SH-SY5Y (cell line): ENCODE measurements around the gene MAGI2.

Experiments used
- GATA2 ChIP-seq: IDR thresholded peaks from 2 replicates; pipeline ENCODE4 v1.6.1; 2011; ENCODE audit warnings: mild to moderate bottlenecking, low read depth, low read length
- GATA3 ChIP-seq: IDR thresholded peaks from 2 replicates; pipeline ENCODE4 v1.6.1; 2011; ENCODE audit warnings: low read depth, mild to moderate bottlenecking, low read length, moderate library complexity

MAGI2 gene

DNA sequence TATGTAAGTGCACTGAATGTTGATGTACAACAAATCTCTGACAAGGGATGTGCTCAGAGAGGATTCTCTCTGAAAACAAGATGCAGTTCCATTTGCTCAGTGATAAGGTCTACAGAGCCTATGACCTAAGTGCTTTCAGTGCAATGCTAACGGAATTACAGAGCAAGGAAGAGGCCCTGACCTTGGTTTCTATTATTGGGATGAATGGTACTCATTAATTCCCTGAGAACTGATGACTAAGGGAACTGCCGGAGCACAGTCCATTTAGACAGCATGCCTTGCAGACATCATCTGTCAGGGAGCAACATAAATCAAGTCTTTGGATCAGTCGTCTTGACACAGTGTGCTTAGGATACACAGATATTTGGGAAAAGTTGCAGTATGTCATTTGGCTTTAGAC lies 1314.1 kb downstream of the MAGI2 start:
- peak; percentile 52 for TF ChIP-seq GATA3
- peak; percentile 77 for TF ChIP-seq GATA2

DNA sequence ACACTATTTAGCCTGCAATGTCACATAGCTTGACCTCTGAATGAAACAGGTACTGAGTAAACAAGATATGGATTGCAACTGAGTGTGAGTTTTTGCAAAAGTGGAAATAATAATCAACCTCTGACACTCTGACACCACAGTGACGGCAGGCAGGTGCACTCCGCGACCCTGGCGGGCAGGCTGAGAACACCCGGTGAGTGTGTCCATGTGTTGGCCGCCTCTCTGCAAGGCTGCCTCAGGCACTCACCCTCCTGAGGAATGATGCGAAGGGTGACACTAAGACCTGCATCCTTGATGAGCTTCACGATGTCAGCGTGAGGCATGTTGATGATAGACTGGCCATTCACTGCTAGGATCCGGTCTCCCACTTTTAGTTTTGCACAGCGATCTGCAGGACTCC lies 1318.7 kb downstream of the MAGI2 start:
- no peak for TF ChIP-seq GATA2
- TF ChIP-seq GATA3 = no peak

DNA sequence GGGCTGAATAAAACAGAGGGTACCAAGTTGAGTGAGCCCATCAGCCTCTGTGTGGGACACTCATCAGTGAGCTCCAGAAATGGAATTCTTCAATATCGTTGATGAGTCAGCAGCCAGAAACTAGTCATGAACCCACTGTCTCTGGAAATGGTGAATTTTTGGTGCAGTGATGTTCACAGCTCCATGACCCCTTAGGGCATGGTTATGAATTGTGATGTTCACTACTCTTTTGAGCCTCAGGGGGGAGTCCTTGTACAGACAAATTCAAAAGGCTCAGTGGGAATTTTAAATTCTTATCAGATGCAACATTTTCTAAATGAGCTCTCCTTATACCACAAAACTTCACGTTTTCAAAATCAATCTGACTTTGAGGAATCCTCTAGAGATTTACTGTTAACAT lies 1319.2 kb downstream of the MAGI2 start:
- no peak for TF ChIP-seq GATA2
- no peak for TF ChIP-seq GATA3

DNA sequence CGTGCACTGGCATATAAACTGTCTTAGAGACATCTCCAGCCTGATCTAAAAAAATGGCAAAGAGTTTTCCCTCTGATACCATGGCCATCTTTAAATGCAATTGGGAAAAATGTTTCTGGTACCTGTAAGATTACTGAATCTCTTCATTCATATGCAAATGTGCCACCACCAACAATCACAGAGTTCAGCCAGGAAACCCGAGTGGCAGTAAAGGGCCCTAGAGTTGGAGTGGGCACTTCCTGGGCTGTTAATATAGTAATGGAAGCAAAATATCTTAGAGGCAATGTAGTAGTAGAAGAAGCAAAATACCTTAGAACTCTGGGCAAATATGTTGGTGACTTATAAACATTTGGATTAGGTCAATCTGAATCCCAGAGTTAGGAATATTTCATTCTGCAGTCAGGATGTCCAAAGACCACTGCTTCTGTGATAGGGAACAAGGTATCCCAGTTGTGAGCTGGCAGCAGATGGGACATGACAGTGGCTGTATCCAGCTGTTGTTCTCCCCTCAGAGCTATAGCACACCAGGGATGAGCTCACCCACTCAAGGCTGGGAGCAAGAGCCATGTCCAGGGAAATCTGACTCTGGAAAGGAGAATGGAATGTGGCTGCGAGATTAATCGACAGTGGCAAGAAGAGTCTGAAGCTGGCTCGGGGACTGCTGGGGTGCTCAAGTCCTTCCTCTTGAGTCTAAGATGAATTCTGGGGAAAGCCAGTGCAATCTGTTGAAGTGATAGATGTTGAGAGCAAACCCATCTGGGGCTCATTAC lies 1322.8 kb downstream of the MAGI2 start:
- no peak for TF ChIP-seq GATA3
- no peak for TF ChIP-seq GATA2

- TF ChIP-seq GATA2 (no peak), GATA3 (no peak)
These were observed 1323.6 kb downstream of the MAGI2 start for GRCh38 chr7:78129865-78130264.

DNA sequence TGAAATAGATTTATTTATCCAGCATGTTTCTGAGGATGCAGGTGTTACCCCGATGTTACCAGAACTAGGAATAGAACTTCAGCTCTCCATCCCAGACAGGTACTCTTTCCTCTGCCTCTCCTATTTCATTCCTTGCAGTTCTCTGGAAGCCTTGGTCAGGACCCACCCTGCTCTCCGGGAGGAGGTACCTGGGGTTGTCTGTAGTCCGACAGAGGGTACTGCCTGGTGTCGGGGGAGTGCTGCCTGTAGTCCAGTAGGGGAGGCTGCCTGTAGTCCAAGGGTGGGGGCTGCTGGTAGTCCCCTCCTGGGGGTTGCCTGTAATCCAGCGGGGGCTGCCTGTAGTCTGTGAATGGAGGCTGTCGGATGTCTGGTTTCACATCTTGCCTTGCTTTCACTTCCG lies 1326.5 kb downstream of the MAGI2 start:
- TF ChIP-seq GATA3 (no peak), GATA2 (no peak)

GRCh38 chr7:78125884-78126283 lies 1327.6 kb downstream of the MAGI2 start:
- TF ChIP-seq GATA3 (no peak), GATA2 (no peak)

DNA sequence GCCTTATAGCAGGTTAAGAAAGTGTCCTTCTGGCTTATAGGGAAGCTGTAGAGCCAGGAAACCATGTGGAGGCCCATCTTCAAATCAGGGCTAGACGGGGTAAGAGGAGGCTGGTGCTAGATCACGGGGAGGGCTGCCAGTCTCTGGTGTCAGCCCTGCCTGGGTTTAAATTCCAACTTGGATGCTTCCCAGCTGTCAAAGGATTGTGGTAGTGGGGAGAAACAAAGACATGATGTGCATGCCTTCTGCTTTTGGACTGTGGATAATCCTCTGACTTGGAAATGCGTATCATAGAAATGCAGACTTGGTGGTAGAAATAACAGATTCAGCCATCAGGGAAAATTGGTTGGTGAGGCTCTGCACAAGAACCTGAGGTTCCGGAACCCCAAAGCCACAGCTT lies 1329.3 kb downstream of the MAGI2 start:
- TF ChIP-seq GATA2 = no peak
- no peak for TF ChIP-seq GATA3

DNA sequence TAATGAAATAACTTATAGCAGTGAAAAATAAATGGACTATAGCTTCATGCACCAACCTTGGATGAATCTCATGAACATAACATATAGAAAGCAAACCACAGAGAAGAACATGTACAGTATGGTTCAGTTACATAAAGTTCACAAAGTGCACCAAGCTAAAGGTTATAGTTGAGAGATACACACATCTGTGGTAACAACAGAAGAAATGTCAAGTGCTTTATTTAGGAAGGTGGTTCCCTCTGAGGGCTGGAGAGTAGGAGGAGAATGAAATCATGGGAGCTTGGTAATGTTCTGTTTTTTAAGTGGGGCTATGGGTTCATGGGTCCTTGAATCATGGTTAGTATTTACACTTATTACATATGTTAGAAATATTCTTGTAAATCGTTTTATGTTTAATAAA lies 1331.6 kb downstream of the MAGI2 start:
- no peak for TF ChIP-seq GATA3
- no peak for TF ChIP-seq GATA2

- TF ChIP-seq GATA2 (no peak), GATA3 (no peak)
These were observed 1335.0 kb downstream of the MAGI2 start for GRCh38 chr7:78118470-78118869.

GRCh38 chr7:78115876-78116275 lies 1337.6 kb downstream of the MAGI2 start:
- TF ChIP-seq GATA3 (no peak), GATA2 (no peak)

DNA sequence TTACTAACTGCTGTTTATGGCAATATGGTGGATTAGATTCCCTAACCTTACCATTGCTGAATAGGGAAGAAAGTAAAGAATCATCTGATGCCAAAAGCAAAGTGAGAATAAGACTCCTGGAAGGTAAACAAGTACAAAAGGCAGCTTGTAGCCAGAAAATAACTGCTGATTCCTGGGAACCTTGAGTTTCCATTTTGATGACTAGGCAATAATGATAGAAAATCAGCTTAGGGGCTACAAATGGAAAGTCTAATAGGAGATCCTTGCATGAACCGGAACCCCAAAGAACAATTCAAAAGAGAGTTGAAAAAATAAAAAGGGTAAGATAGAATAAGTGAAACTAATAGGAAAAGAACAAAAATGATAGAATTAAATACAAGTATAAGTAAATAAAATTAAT lies 1338.5 kb downstream of the MAGI2 start:
- TF ChIP-seq GATA2 (no peak), GATA3 (no peak)

- TF ChIP-seq GATA3 (no peak), GATA2 (no peak)
These were observed 1341.0 kb downstream of the MAGI2 start for GRCh38 chr7:78112488-78112887.

GRCh38 chr7:78111386-78111785 lies 1342.1 kb downstream of the MAGI2 start:
- TF ChIP-seq GATA2 (no peak), GATA3 (no peak)

DNA sequence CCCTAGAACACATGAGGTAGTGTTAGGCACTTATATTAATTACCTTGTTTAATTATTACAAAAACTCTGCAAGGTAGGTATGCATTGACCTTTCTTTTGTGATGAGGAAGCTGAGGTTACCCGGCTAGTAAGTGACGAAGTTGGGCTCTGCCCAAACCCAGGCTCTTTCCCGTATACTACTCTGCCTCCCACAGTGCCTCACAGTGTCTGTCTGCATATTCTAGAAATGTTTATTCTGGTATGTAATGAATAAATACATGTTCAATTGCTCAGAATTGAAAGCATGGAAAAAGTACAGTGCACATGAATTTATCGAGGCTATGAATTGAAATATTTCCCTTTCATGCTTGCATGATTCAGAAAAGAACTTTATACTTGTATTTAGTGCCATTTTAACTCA lies 1350.0 kb downstream of the MAGI2 start:
- TF ChIP-seq GATA2 (no peak), GATA3 (no peak)

DNA sequence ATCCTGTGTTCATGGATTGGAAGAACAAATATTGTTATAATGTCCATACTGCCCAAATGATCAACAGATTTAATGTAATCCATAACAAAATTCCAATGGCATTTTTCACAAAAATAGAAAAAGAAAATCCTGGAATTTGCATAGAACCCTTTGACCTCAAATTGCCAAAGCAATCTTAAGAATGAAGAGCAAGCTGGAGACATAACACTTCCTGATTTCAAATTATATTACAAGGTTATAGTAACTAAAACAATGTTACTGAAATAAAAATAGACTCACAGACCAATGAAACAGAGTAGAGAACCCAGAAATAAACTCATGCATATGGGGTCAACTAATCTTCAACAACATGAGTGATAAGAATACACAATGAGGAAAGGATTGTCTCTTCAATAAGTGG lies 1352.4 kb downstream of the MAGI2 start:
- no peak for TF ChIP-seq GATA2
- TF ChIP-seq GATA3 = no peak
